DOHH2 (cell line): ENCODE data around the gene FRY.

ENCODE experiments used
- H3F3A ChIP-seq: fragments of 200-600 bp; sonication (generic), shearing (Covaris generic); 2 replicates; pipeline ENCODE4 v1.6.0; 2016; ENCODE audit warnings: antibody characterized with exemption, mild to moderate bottlenecking; ENCODE audit not compliant: control insufficient read depth, insufficient read depth
- H3K27ac ChIP-seq: fragments of 200-600 bp; sonication (generic); 2 replicates; pipeline ENCODE4 v1.5.1; 2014; ENCODE audit warnings: low read depth, mild to moderate bottlenecking, low read length, moderate library complexity
- H3K27me3 ChIP-seq: fragments of 200-600 bp; sonication (generic); 2 replicates; pipeline ENCODE4 v1.6.1; 2014; ENCODE audit warnings: mild to moderate bottlenecking, low read length, mixed read lengths; ENCODE audit not compliant: control insufficient read depth
- H3K36me3 ChIP-seq: fragments of 200-600 bp; sonication (generic); 2 replicates; pipeline ENCODE4 v1.6.1; 2014; ENCODE audit warnings: mild to moderate bottlenecking, low read length, moderate library complexity, mixed read lengths; ENCODE audit not compliant: control insufficient read depth
- H3K4me1 ChIP-seq: fragments of 200-600 bp; sonication (generic); 2 replicates; pipeline ENCODE4 v1.6.1; 2014; ENCODE audit warnings: mild to moderate bottlenecking, low read length, mixed read lengths; ENCODE audit not compliant: control insufficient read depth
- H3K4me2 ChIP-seq: fragments of 200-600 bp; sonication (generic); 2 replicates; pipeline ENCODE4 v1.6.0; 2014; ENCODE audit warnings: mild to moderate bottlenecking, low read length, moderate library complexity
- H3K4me3 ChIP-seq: fragments of 200-600 bp; sonication (generic); 2 replicates; pipeline ENCODE4 v1.5.1; 2014; ENCODE audit warnings: mild to moderate bottlenecking, low read length, mixed read lengths
- H3K79me2 ChIP-seq: fragments of 200-600 bp; sonication (generic); 2 replicates; pipeline ENCODE4 v1.6.1; 2014; ENCODE audit warnings: mild to moderate bottlenecking, low read length, mixed read lengths; ENCODE audit not compliant: control insufficient read depth
- H3K9me2 ChIP-seq: fragments of 200-600 bp; sonication (generic); replicated peaks from 2 replicates; pipeline ENCODE4 v1.6.1; 2014; ENCODE audit warnings: mild to moderate bottlenecking, low read length, mixed read lengths; ENCODE audit not compliant: control insufficient read depth
- H3K9me3 ChIP-seq: fragments of 200-600 bp; sonication (generic); 2 replicates; pipeline ENCODE4 v1.6.1; 2014; ENCODE audit warnings: antibody characterized with exemption, low read length, mixed read lengths; ENCODE audit not compliant: control insufficient read depth, insufficient read depth
- H4K20me1 ChIP-seq: fragments of 200-600 bp; sonication (generic); 2 replicates; pipeline ENCODE4 v1.6.0; 2014; ENCODE audit warnings: low read depth, mild to moderate bottlenecking, antibody characterized with exemption, low read length, moderate library complexity; ENCODE audit not compliant: control insufficient read depth, insufficient read depth
- CTCF ChIP-seq: fragments of 200-600 bp; sonication (generic); IDR thresholded peaks from one replicate; pipeline ENCODE4 v1.5.1; 2014; ENCODE audit warnings: antibody characterized with exemption, mild to moderate bottlenecking, low read depth, low read length; ENCODE audit not compliant: poor library complexity, severe bottlenecking
- EZH2phosphoT487 ChIP-seq: fragments of 200-600 bp; sonication (generic); IDR thresholded peaks from 2 replicates; pipeline ENCODE4 v1.6.1; 2017; ENCODE audit warnings: borderline replicate concordance, mild to moderate bottlenecking, antibody characterized with exemption, low read length, moderate library complexity, mixed read lengths

Gene FRY

GRCh38 chr13:32114284-32114950 lies 82.8 kb downstream of the FRY start:
- Histone ChIP-seq H3K27me3 (no peaks in the 10 kb centered on the region), H4K20me1 (no peaks in the 10 kb centered on the region), H3K36me3 (peaks cover 40% of the 10 kb centered on the region), H3K27ac (peak overlapping the region; percentile 96), H3K9me3 (no peaks in the 10 kb centered on the region), H3K4me2 (peak overlapping the region; percentile 73), H3K9me2 (no peaks in the 10 kb centered on the region), H3K79me2 (peaks cover 28% of the 10 kb centered on the region), H3F3A (peaks cover 27% of the 10 kb centered on the region), H3K4me1 (peaks cover 100% of the 10 kb centered on the region), H3K4me3 (peak overlapping the region; percentile 60)
- no peak for TF ChIP-seq CTCF
- TF ChIP-seq EZH2phosphoT487: no peak

DNA sequence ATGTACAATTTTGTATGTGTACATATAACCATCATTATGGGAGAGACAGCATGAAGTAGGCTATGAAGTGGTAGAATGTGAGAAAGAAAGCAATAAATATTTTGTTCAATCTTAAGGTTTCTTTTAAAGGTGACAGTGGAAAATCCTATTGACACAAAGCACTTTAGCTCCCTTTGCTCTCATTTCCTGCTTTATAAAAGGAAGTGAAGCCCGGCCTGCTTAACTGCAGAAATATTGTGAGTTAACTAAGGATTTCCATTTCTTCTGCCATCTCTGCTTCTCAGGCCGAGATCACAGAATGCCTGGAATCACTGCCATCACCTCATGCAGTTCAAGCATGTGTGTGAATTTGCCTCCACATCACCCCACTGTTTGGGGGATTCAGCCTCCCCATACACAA lies 83.5 kb downstream of the FRY start:
- Histone ChIP-seq H3K9me2 (no peaks in the 10 kb centered on the region), H3K36me3 (peaks cover 46% of the 10 kb centered on the region), H3K27ac (peak overlapping the region; percentile 96), H3K4me1 (peaks cover 97% of the 10 kb centered on the region), H3K79me2 (peaks cover 28% of the 10 kb centered on the region), H3F3A (peaks cover 23% of the 10 kb centered on the region), H3K27me3 (no peaks in the 10 kb centered on the region), H3K4me3 (peak overlapping the region; percentile 60), H3K4me2 (peak overlapping the region; percentile 73), H4K20me1 (no peaks in the 10 kb centered on the region), H3K9me3 (no peaks in the 10 kb centered on the region)
- TF ChIP-seq CTCF: no peak
- no peak for TF ChIP-seq EZH2phosphoT487

DNA sequence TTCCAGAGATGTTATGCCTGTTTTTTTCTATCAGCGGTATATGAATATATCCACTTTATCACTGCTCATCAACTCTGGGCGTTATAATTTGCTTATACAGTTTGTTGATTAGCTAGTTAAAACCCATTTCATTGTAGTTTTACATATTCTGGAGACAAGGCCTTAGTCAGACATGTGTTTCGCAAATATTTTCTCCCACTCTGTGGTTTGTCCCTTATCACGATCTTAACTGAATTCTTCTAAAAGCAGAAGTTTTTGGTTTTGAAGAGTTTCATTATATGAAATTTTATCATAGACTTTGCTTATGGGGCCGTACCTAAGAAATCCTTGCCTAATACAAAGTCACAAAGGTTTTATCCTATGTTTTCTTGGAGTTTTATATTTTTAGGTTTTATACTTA lies 84.6 kb downstream of the FRY start:
- no peaks in the 10 kb centered on the region for H3K9me3 ChIP-seq
- peak overlapping the region; percentile 41 for H3K4me3 ChIP-seq
- H4K20me1 ChIP-seq: no peaks in the 10 kb centered on the region
- peaks cover 17% of the 10 kb centered on the region for H3F3A ChIP-seq
- peaks cover 53% of the 10 kb centered on the region for H3K36me3 ChIP-seq
- no peaks in the 10 kb centered on the region for H3K9me2 ChIP-seq
- no peaks in the 10 kb centered on the region for H3K27me3 ChIP-seq
- peak overlapping the region; percentile 73 for H3K4me2 ChIP-seq
- TF ChIP-seq EZH2phosphoT487 (no peak), CTCF (no peak)
- H3K27ac ChIP-seq: peak overlapping the region; percentile 96
- H3K79me2 ChIP-seq: peaks cover 25% of the 10 kb centered on the region
- peaks cover 86% of the 10 kb centered on the region for H3K4me1 ChIP-seq
